ENCODE measurements around the gene CWC27.

The CWC27 gene

GRCh38 chr5:65035211-65036206 is 266.8 kb downstream of the CWC27 start:
- DNase-seq (ENCODE audit: low read depth, low spot score), result peak; percentile 64

- DNase-seq (ENCODE audit: low read depth, low spot score), result no peak
These were observed 269.4 kb downstream of the CWC27 start for GRCh38 chr5:65037831-65038815.

- no peak for DNase-seq (ENCODE audit: low read depth, low spot score)
These were observed 272.8 kb downstream of the CWC27 start for GRCh38 chr5:65041296-65042158.

GRCh38 chr5:65043843-65044359 is 275.2 kb downstream of the CWC27 start:
- DNase-seq (ENCODE audit: low read depth, low spot score), result no peak

- no peak for DNase-seq (ENCODE audit: low read depth, low spot score)
These were observed 278.5 kb downstream of the CWC27 start for GRCh38 chr5:65047225-65047624.

- no peak for DNase-seq (ENCODE audit: low read depth, low spot score)
These were observed 279.4 kb downstream of the CWC27 start for GRCh38 chr5:65047948-65048690.

- DNase-seq (ENCODE audit: low read depth, low spot score), result no peak
These were observed 281.4 kb downstream of the CWC27 start for GRCh38 chr5:65050140-65050539.

GRCh38 chr5:65050826-65051498 is 282.2 kb downstream of the CWC27 start:
- DNase-seq (ENCODE audit: low read depth, low spot score), result no peak

- no peak for DNase-seq (ENCODE audit: low read depth, low spot score)
These were observed 287.2 kb downstream of the CWC27 start for GRCh38 chr5:65055938-65056337.

GRCh38 chr5:65059681-65060598 is 291.2 kb downstream of the CWC27 start:
- no peak for DNase-seq (ENCODE audit: low read depth, low spot score)

GRCh38 chr5:65061250-65061973 is 292.7 kb downstream of the CWC27 start:
- no peak for DNase-seq (ENCODE audit: low read depth, low spot score)

GRCh38 chr5:65061974-65062353 is 293.2 kb downstream of the CWC27 start:
- no peak for DNase-seq (ENCODE audit: low read depth, low spot score)

GRCh38 chr5:65062469-65063083 is 293.8 kb downstream of the CWC27 start:
- DNase-seq (ENCODE audit: low read depth, low spot score), result no peak

- DNase-seq (ENCODE audit: low read depth, low spot score), result no peak
These were observed 296.3 kb downstream of the CWC27 start for GRCh38 chr5:65065001-65065511.

- DNase-seq (ENCODE audit: low read depth, low spot score), result no peak
These were observed 297.8 kb downstream of the CWC27 start for GRCh38 chr5:65066387-65067146.

- no peak for DNase-seq (ENCODE audit: low read depth, low spot score)
These were observed 298.4 kb downstream of the CWC27 start for GRCh38 chr5:65067147-65067506.

All from activated CD4-positive, CD25-positive, alpha-beta regulatory T cell treated with anti-CD3 and anti-CD28 coated beads, Interleukin-2, amount 50 U/mL, for 16 hours (primary cell).